Measurements from ENCODE around the gene GPC1.

Gene GPC1

GRCh38 chr2:240468303-240469238 is 33.1 kb downstream of the GPC1 start:
- no peak overlapping the region for H3K4me3 ChIP-seq (ENCODE audit: low read depth in 1 of 2, low read length in 1 of 2)
- H3K4me1 ChIP-seq (ENCODE audit: control insufficient read depth in 1 of 2, insufficient read depth in 1 of 2, low read depth in 1 of 2, low read length in 1 of 2): no peaks in the 10 kb centered on the region
- no peaks in the 10 kb centered on the region for H3K27me3 ChIP-seq
- H3K27ac ChIP-seq: no peak overlapping the region
- TF ChIP-seq CTCF (IDR thresholded peaks at IDR 0.05): no peak
- peaks cover 1% of the 10 kb centered on the region for H3K9me3 ChIP-seq
- no peaks in the 10 kb centered on the region for H3K36me3 ChIP-seq

GRCh38 chr2:240469239-240469636 is 33.8 kb downstream of the GPC1 start:
- Histone ChIP-seq H3K9me3 (peaks cover 4% of the 10 kb centered on the region), H3K4me3 (ENCODE audit: low read depth in 1 of 2, low read length in 1 of 2) (no peak overlapping the region), H3K27me3 (no peaks in the 10 kb centered on the region), H3K4me1 (ENCODE audit: control insufficient read depth in 1 of 2, insufficient read depth in 1 of 2, low read depth in 1 of 2, low read length in 1 of 2) (no peaks in the 10 kb centered on the region), H3K27ac (no peak overlapping the region), H3K36me3 (no peaks in the 10 kb centered on the region)
- TF ChIP-seq CTCF (IDR thresholded peaks at IDR 0.05): no peak

DNA sequence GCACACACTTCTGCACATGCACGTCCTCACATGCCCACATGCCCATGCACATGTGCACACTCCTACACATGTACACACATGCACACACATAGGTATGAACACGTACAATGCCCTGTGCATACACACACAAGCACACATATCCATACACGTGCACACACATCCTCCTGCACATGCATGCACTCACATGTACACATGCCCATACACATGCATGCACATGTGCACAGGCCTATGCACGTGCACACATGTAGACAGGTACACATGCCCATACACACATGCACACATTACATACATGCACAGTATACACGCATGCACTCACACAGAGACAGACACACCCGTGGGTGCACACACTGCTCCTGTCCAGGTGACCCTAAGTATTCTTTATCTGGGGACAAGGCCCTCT is 34.3 kb downstream of the GPC1 start:
- peaks cover 4% of the 10 kb centered on the region for H3K9me3 ChIP-seq
- TF ChIP-seq CTCF (IDR thresholded peaks at IDR 0.05): no peak
- no peak overlapping the region for H3K27ac ChIP-seq
- H3K36me3 ChIP-seq: no peaks in the 10 kb centered on the region
- no peaks in the 10 kb centered on the region for H3K27me3 ChIP-seq
- no peak overlapping the region for H3K4me3 ChIP-seq (ENCODE audit: low read depth in 1 of 2, low read length in 1 of 2)
- no peaks in the 10 kb centered on the region for H3K4me1 ChIP-seq (ENCODE audit: control insufficient read depth in 1 of 2, insufficient read depth in 1 of 2, low read depth in 1 of 2, low read length in 1 of 2)

GRCh38 chr2:240472078-240472790 is 36.8 kb downstream of the GPC1 start:
- Histone ChIP-seq H3K4me1 (ENCODE audit: control insufficient read depth in 1 of 2, insufficient read depth in 1 of 2, low read depth in 1 of 2, low read length in 1 of 2) (no peaks in the 10 kb centered on the region), H3K9me3 (peaks cover 4% of the 10 kb centered on the region), H3K27me3 (no peaks in the 10 kb centered on the region), H3K36me3 (no peaks in the 10 kb centered on the region), H3K4me3 (ENCODE audit: low read depth in 1 of 2, low read length in 1 of 2) (no peak overlapping the region), H3K27ac (no peak overlapping the region)
- no peak for TF ChIP-seq CTCF (IDR thresholded peaks at IDR 0.05)

GRCh38 chr2:240473211-240473610 is 37.7 kb downstream of the GPC1 start:
- no peaks in the 10 kb centered on the region for H3K27me3 ChIP-seq
- TF ChIP-seq CTCF (IDR thresholded peaks at IDR 0.05): no peak

More at GRCh38 chr2:240473211-240473610, 37.7 kb downstream of the GPC1 start:
- no peaks in the 10 kb centered on the region for H3K36me3 ChIP-seq
- no peak overlapping the region for H3K27ac ChIP-seq
- H3K4me3 ChIP-seq (ENCODE audit: low read depth in 1 of 2, low read length in 1 of 2): no peak overlapping the region
- H3K4me1 ChIP-seq (ENCODE audit: control insufficient read depth in 1 of 2, insufficient read depth in 1 of 2, low read depth in 1 of 2, low read length in 1 of 2): no peaks in the 10 kb centered on the region
- H3K9me3 ChIP-seq: peaks cover 4% of the 10 kb centered on the region
